HepG2 (cell line): ENCODE measurements around the gene ZNF75A. TPM values are rescaled to one million over a fixed set of nuclear protein-coding genes. Genes with fewer than 3 reads are reported as not detected.

Experiments used
- ATAC-seq: fragments of 200-7000 bp; cut with Tn5 transposase; 3 replicates; pipeline ENCODE4 v1.9.1; 2020; ENCODE audit warnings: mild to moderate bottlenecking, moderate library complexity
- BruUV-seq: library from RNA; stranded (reverse); fragments of 400-500 nt; replicated peaks from 2 replicates; lab custom pipeline; 2021; lab: Mats Ljungman, UMichigan
- CTCF ChIA-PET: fragments of 300-600 bp; formaldehyde crosslinking; extraction: SDS; loops from one replicate; lab custom pipeline; 2021; ENCODE audit warnings: low total read pairs, inconsistent platforms, low intra/inter-chr PET ratio; lab: Yijun Ruan, JAX
- POLR2A ChIA-PET: fragments of 350-600 bp; sonication (Branson Sonifier 250); formaldehyde crosslinking; loops from one replicate; lab custom pipeline; 2020; ENCODE audit warnings: antibody characterized with exemption, inconsistent platforms; lab: Yijun Ruan, JAX
- DNase-seq: peaks from one replicate; pipeline ENCODE4 v3.0.0-alpha.2; 2015; ENCODE audit warnings: low spot score
- FAIRE-seq: peaks from 3 replicates; lab custom pipeline; 2011; peaks lifted over from hg19 to GRCh38; lab: Jason Lieb, UNC
- H2AFZ ChIP-seq: one replicate; pipeline ENCODE4 v1.6.1; 2011; ENCODE audit warnings: low read length, inconsistent platforms
- H3K27ac ChIP-seq: fragments of 300-600 bp; 3 replicates; pipeline ENCODE4 v1.8.0; 2011; ENCODE audit warnings: mixed run types, mild to moderate bottlenecking, mixed read lengths, low read length, inconsistent platforms; ENCODE audit not compliant: insufficient read depth; ENCODE audit errors: extremely low read length
- H3K27me3 ChIP-seq, 2 experiments: fragments of 200-600 bp in 1 of 2; 2 replicates in 1 of 2; 3 replicates in 1 of 2; pipeline versions ENCODE4 v1.6.0 to v1.8.0; 2011; ENCODE audit warnings: low read length in 2 of 2, mild to moderate bottlenecking in 2 of 2, moderate library complexity in 2 of 2, inconsistent platforms in 1 of 2; ENCODE audit not compliant: insufficient read depth in 2 of 2, control insufficient read depth in 1 of 2
- H3K36me3 ChIP-seq, 2 experiments: fragments of 200-600 bp in 1 of 2; replicated peaks in 1 of 2; 2 replicates in 1 of 2; 3 replicates in 1 of 2; pipeline versions ENCODE4 v1.5.1 to v1.8.0; 2011; ENCODE audit warnings: low read length in 2 of 2, inconsistent platforms in 1 of 2; ENCODE audit not compliant: insufficient read depth in 2 of 2, control insufficient read depth in 1 of 2
- H3K4me1 ChIP-seq: 2 replicates; pipeline ENCODE4 v1.5.1; 2012; ENCODE audit warnings: low read length, inconsistent platforms; ENCODE audit not compliant: insufficient read depth
- H3K4me2 ChIP-seq: 2 replicates; pipeline ENCODE4 v1.6.0; 2011; ENCODE audit warnings: low read depth, low read length, inconsistent platforms
- H3K4me3 ChIP-seq, 3 experiments: fragments of 200-600 bp in 1 of 3; sonication (generic), shearing (Covaris generic) in 1 of 3; replicated peaks in 1 of 3; 2 replicates each; pipeline ENCODE4 v1.5.1; 2011 to 2016; ENCODE audit warnings: low read length in 3 of 3, inconsistent platforms in 2 of 3, low read depth in 2 of 3, mild to moderate bottlenecking in 2 of 3, control low read depth in 1 of 3, mixed read lengths in 1 of 3; ENCODE audit not compliant: insufficient read depth in 1 of 3
- H3K79me2 ChIP-seq: one replicate; pipeline ENCODE4 v1.6.1; 2011; ENCODE audit warnings: low read length, inconsistent platforms; ENCODE audit not compliant: insufficient read depth
- H3K9ac ChIP-seq: 2 replicates; pipeline ENCODE4 v1.6.0; 2011; ENCODE audit warnings: mild to moderate bottlenecking, low read depth, low read length, inconsistent platforms; ENCODE audit not compliant: insufficient read depth
- H3K9me3 ChIP-seq: 2 replicates; pipeline ENCODE4 v1.5.1; 2012; ENCODE audit warnings: mild to moderate bottlenecking, low read length
- H4K20me1 ChIP-seq: 2 replicates; pipeline ENCODE4 v1.6.0; 2011; ENCODE audit warnings: inconsistent platforms, mild to moderate bottlenecking, low read length, moderate library complexity; ENCODE audit not compliant: insufficient read depth
- CEBPG ChIP-seq: IDR thresholded peaks from 2 replicates; pipeline ENCODE4 v1.6.1; 2016
- FOXO4 ChIP-seq: sonication (generic); formaldehyde crosslinking; conservative IDR thresholded peaks from 2 replicates; pipeline ENCODE4 v1.8.1; 2023; ENCODE audit warnings: missing genetic modification reagents
- HDAC6 ChIP-seq: fragments of 200-600 bp; sonication (generic); IDR thresholded peaks from 2 replicates; pipeline ENCODE4 v1.7.0; 2017; ENCODE audit warnings: mild to moderate bottlenecking, antibody characterized with exemption, low read length, low read depth
- KDM5A ChIP-seq: fragments of 200-600 bp; sonication (generic); IDR thresholded peaks from 2 replicates; pipeline ENCODE4 v1.7.0; 2018; ENCODE audit warnings: antibody characterized with exemption, mild to moderate bottlenecking, low read length, borderline replicate concordance
- MAX ChIP-seq: IDR thresholded peaks from 2 replicates; pipeline ENCODE4 v1.6.1; 2012; ENCODE audit warnings: inconsistent platforms
- RAD21 ChIP-seq: fragments of 450-650 bp; formaldehyde crosslinking; IDR thresholded peaks from 2 replicates; pipeline ENCODE4 v1.5.0; 2020; ENCODE audit warnings: mild to moderate bottlenecking
- SNAI1 ChIP-seq: sonication (generic); formaldehyde crosslinking; IDR thresholded peaks from 2 replicates; pipeline ENCODE4 v1.5.0; 2020; ENCODE audit warnings: mild to moderate bottlenecking, missing genetic modification reagents, borderline replicate concordance
- TAF15 ChIP-seq: fragments of 200-400 bp; formaldehyde crosslinking; IDR thresholded peaks from one replicate; pipeline ENCODE4 v1.6.1; 2018; ENCODE audit warnings: mild to moderate bottlenecking, low read depth, low read length; ENCODE audit not compliant: poor library complexity, severe bottlenecking
- TEAD3 ChIP-seq: optimal IDR thresholded peaks from 2 replicates; pipeline ENCODE3; 2016; ENCODE audit warnings: borderline replicate concordance
- ZEB1 ChIP-seq: IDR thresholded peaks from 2 replicates; pipeline ENCODE4 v1.6.1; 2012; ENCODE audit warnings: mild to moderate bottlenecking, low read depth, inconsistent platforms; ENCODE audit not compliant: insufficient replicate concordance
- ZNF24 ChIP-seq: fragments of 450-650 bp; IDR thresholded peaks from 2 replicates; pipeline ENCODE4 v1.6.1; 2017; ENCODE audit warnings: antibody characterized with exemption, mild to moderate bottlenecking
- ZNF431 ChIP-seq: sonication (generic); formaldehyde crosslinking; IDR thresholded peaks from 2 replicates; pipeline ENCODE4 v1.9.0; 2022; ENCODE audit warnings: missing genetic modification reagents, low read depth, mild to moderate bottlenecking, borderline replicate concordance
- ZNF543 ChIP-seq: sonication (generic); formaldehyde crosslinking; IDR thresholded peaks from 2 replicates; pipeline ENCODE4 v1.4.0; 2020; ENCODE audit warnings: mild to moderate bottlenecking, missing genetic modification reagents
- ZNF768 ChIP-seq: sonication (generic); formaldehyde crosslinking; IDR thresholded peaks from 2 replicates; pipeline ENCODE4 v1.4.0; 2020; ENCODE audit warnings: missing genetic modification reagents
- ZZZ3 ChIP-seq: sonication (generic); formaldehyde crosslinking; IDR thresholded peaks from 2 replicates; pipeline ENCODE4 v1.4.0; 2020; ENCODE audit warnings: missing genetic modification reagents, mild to moderate bottlenecking, borderline replicate concordance
- WGBS: methylation state at CpG from one replicate; pipeline ENCODE4 v1.1.6; 2017; ENCODE audit warnings: low lambda C conversion rate; 5-methylcytosine and 5-hydroxymethylcytosine counted together
- in situ Hi-C: cut with HindIII; loops from 2 replicates; pipeline ENCODE4 v1.10.0; 2017; ENCODE audit warnings: low pct_unique_long_range_greater_than_20kb; ENCODE audit not compliant: extremely low pct_ligation_motif_present
- intact Hi-C: fragments of 100-400 bp; cut with micrococcal nuclease; formaldehyde crosslinking; loops from one replicate; pipeline ENCODE4 v1.10.0; 2022; ENCODE audit not compliant: unreplicated experiment
- polyA plus RNA-seq, 8 experiments: library from polyadenylated mRNA; depleted of rRNA in 3 of 8; stranded (reverse) in 7 of 8; unstranded in 1 of 8; fragments of >200 nt; fragmentation: Illumina TruSeq in 4 of 8; extraction: Trizol in 4 of 8; gene quantifications; 2 replicates each; pipeline versions ENCODE4 v1.2.1 to v1.2.3, GENCODE V29; 2011 to 2016; ENCODE audit warnings: low read depth in 4 of 8, missing spikeins in 1 of 8, mixed read lengths in 1 of 8; ENCODE audit not compliant: insufficient read depth in 1 of 8
- total RNA-seq, 5 experiments: library from RNA; depleted of rRNA; stranded (reverse); fragments of >200 nt; fragmentation: Illumina TruSeq; extraction: Trizol; gene quantifications; 2 replicates each; pipeline ENCODE4 v1.2.3, GENCODE V29; 2016; ENCODE audit warnings: low read depth in 1 of 5
- TF ChIP-seq, protein P1 (sequence below): sonication (generic); formaldehyde crosslinking; IDR thresholded peaks from 2 replicates; pipeline ENCODE4 v1.5.0; 2020; ENCODE audit warnings: mild to moderate bottlenecking, missing genetic modification reagents, borderline replicate concordance

ZNF75A gene
- total and polyA plus RNA-seq, 2 of the 13 experiments (the other 11 are each of a cell fraction or from before 2014, with no cell fraction given), result 1.4 to 2.1 TPM

GRCh38 chr16:3283543-3284447 lies 21.5 kb upstream of the ZNF75A start:
- H3K27ac ChIP-seq, result peak overlapping the region; percentile 99
- no peak for FAIRE-seq
- no peaks in the 10 kb centered on the region; a peak in 1 of 5 replicates for H3K27me3 ChIP-seq
- peaks cover 9 to 23% of the 10 kb centered on the region in 2 experiments for H3K36me3 ChIP-seq
- peaks cover 48% of the 10 kb centered on the region for H3K79me2 ChIP-seq
- peaks cover 45% of the 10 kb centered on the region for H3K4me1 ChIP-seq
- CTCF ChIA-PET, result no interaction called here
- H2AFZ ChIP-seq, result no peak overlapping the region
- peak overlapping the region; percentile 79 to 100 (median 99) for H3K4me3 ChIP-seq
- DNase-seq, result no peak
- intact Hi-C loops (loop anchor here (2.0 kb wide), 1 partner anchor 19 kb away; no protein-coding TSS in a partner anchor), in situ Hi-C loops (no loop called here)
- H4K20me1 ChIP-seq, result peaks cover 23% of the 10 kb centered on the region
- POLR2A ChIA-PET, result interaction anchor here (1.2 to 3.0 kb wide), 10 partner anchors 9 to 217 kb away, joined by 3 to 64 read pairs (median 8); partner anchors contain the start of genes CLUAP1, ZNF174 and ZSCAN32
- H3K4me2 ChIP-seq, result peak overlapping the region; percentile 87
- under 1% methylated on average over 30 of the region's 56 CpGs for WGBS
- H3K9me3 ChIP-seq, result no peaks in the 10 kb centered on the region
- TSS peak; percentile 65 for BruUV-seq
- peak overlapping the region; percentile 96 for H3K9ac ChIP-seq
- ATAC-seq, result peak; percentile 15
- 0 out of 2 replicates have a peak, but pooled peaks have one; percentile 6 for TF ChIP-seq MAX
- no peak for TF ChIP-seq TEAD3 (CRISPR knock-in tag)
- TF ChIP-seq, protein P1, sequence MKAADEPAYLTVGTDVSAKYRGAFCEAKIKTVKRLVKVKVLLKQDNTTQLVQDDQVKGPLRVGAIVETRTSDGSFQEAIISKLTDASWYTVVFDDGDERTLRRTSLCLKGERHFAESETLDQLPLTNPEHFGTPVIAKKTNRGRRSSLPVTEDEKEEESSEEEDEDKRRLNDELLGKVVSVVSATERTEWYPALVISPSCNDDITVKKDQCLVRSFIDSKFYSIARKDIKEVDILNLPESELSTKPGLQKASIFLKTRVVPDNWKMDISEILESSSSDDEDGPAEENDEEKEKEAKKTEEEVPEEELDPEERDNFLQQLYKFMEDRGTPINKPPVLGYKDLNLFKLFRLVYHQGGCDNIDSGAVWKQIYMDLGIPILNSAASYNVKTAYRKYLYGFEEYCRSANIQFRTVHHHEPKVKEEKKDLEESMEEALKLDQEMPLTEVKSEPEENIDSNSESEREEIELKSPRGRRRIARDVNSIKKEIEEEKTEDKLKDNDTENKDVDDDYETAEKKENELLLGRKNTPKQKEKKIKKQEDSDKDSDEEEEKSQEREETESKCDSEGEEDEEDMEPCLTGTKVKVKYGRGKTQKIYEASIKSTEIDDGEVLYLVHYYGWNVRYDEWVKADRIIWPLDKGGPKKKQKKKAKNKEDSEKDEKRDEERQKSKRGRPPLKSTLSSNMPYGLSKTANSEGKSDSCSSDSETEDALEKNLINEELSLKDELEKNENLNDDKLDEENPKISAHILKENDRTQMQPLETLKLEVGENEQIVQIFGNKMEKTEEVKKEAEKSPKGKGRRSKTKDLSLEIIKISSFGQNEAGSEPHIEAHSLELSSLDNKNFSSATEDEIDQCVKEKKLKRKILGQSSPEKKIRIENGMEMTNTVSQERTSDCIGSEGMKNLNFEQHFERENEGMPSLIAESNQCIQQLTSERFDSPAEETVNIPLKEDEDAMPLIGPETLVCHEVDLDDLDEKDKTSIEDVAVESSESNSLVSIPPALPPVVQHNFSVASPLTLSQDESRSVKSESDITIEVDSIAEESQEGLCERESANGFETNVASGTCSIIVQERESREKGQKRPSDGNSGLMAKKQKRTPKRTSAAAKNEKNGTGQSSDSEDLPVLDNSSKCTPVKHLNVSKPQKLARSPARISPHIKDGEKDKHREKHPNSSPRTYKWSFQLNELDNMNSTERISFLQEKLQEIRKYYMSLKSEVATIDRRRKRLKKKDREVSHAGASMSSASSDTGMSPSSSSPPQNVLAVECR (CRISPR knock-in tag), result peak; percentile 0; the same call in 1 of the 2 replicates
- peak; percentile 79; the same call in 1 of the 2 replicates for TF ChIP-seq SNAI1 (CRISPR knock-in tag)
- TF ChIP-seq CEBPG (CRISPR knock-in tag), result no peak
- no peak for TF ChIP-seq ZZZ3
- TF ChIP-seq ZNF768, result peak; percentile 31; the same call in 1 of the 2 replicates
- TF ChIP-seq FOXO4 (CRISPR knock-in tag), result 0 out of 2 replicates have a peak, but pooled peaks have one; percentile 38
- peak; percentile 17; the same call in 1 of the 2 replicates for TF ChIP-seq ZNF543 (CRISPR knock-in tag)
- no peak for TF ChIP-seq HDAC6
- no peak for TF ChIP-seq ZNF24
- peak; percentile 25; the same call in 1 of the 2 replicates for TF ChIP-seq RAD21 (CRISPR knock-in tag)
- TF ChIP-seq TAF15, result peak; percentile 33
- no peak for TF ChIP-seq ZNF431 (CRISPR knock-in tag)
- TF ChIP-seq ZEB1, result no peak
- TF ChIP-seq KDM5A, result peak; percentile 93
